ENCODE measurements around the gene SLC16A2. TPM values are rescaled to one million over a fixed set of nuclear protein-coding genes. Genes with fewer than 3 reads are reported as not detected.

The SLC16A2 gene
- total and polyA plus RNA-seq, 11 donors, result 2.2 to 12.1 (median 7.2) TPM

- H3K4me1 ChIP-seq, result peaks cover 0 to 14% (median 1%) of the 10 kb centered on the region in 12 donors
- H3K9me3 ChIP-seq, result no peaks in the 10 kb centered on the region
- ATAC-seq (no peak), DNase-seq (no peak)
- peaks cover 0 to 7% (median 0%) of the 10 kb centered on the region in 9 donors for H3K27me3 ChIP-seq
- 19 to 26% (median 24%) methylated on average over 5 of the region's 5 CpGs for WGBS, 4 donors
- peak overlapping the region in 11 of 12 donors; percentile 76 to 96 (median 88) for H3K27ac ChIP-seq
- TF ChIP-seq POLR2A (IDR thresholded peaks at IDR 0.05) (no peak), CTCF (IDR thresholded peaks at IDR 0.05) (no peak)
- intact Hi-C loops (cut with DNase I), result loop anchor here in 6 of 10 donors (1.0 to 10.0 kb wide), 5 partner anchors 110 to 243 kb away; partner anchors contain the start of gene SLC16A2 (in 3 of the 6)
- H3K4me3 ChIP-seq, result peak overlapping the region in 8 of 12 donors; percentile 52 to 72 (median 56)
- peaks cover 0 to 4% (median 0%) of the 10 kb centered on the region in 9 donors for H3K36me3 ChIP-seq
These were observed 113.8 kb downstream of the SLC16A2 start for GRCh38 chrX:74535086-74535407.

GRCh38 chrX:74535408-74536151, 114.3 kb downstream of the SLC16A2 start:
- H3K27ac ChIP-seq, result peak overlapping the region; percentile 76 to 96 (median 88)
- ATAC-seq (peak; percentile 84 to 90 (median 86)), DNase-seq (peak; percentile 75 to 87 (median 86))
- no peaks in the 10 kb centered on the region for H3K9me3 ChIP-seq
- H3K36me3 ChIP-seq, result peaks cover 0 to 4% (median 0%) of the 10 kb centered on the region in 9 donors
- WGBS, 4 donors, result 1 to 26% (median 12%) methylated on average over 29 to 37 of the region's 37 CpGs
- intact Hi-C loops (cut with DNase I), result loop anchor here in 6 of 10 donors (1.0 to 10.0 kb wide), 8 partner anchors 111 to 243 kb away; partner anchors contain the start of gene SLC16A2 (in 5 of the 6)
- peak overlapping the region; percentile 15 to 72 (median 54) for H3K4me3 ChIP-seq
- TF ChIP-seq CTCF (IDR thresholded peaks at IDR 0.05) (peak in 10 of 12 donors; percentile 17 to 52 (median 36)), POLR2A (IDR thresholded peaks at IDR 0.05) (no peak)
- peaks cover 0 to 7% (median 0%) of the 10 kb centered on the region in 9 donors for H3K27me3 ChIP-seq
- peaks cover 0 to 14% (median 1%) of the 10 kb centered on the region in 12 donors for H3K4me1 ChIP-seq

GRCh38 chrX:74536152-74536831, 115.0 kb downstream of the SLC16A2 start:
- Histone ChIP-seq H3K36me3 (peaks cover 0 to 4% (median 0%) of the 10 kb centered on the region in 9 donors), H3K4me3 (peak overlapping the region; percentile 15 to 72 (median 54)), H3K27me3 (peaks cover 0 to 9% (median 0%) of the 10 kb centered on the region in 9 donors), H3K27ac (peak overlapping the region; percentile 76 to 96 (median 88)), H3K4me1 (peaks cover 0 to 14% (median 1%) of the 10 kb centered on the region in 12 donors), H3K9me3 (no peaks in the 10 kb centered on the region)
- DNase-seq (peak; percentile 87 to 93 (median 91)), ATAC-seq (peak; percentile 73 to 93 (median 90))
- TF ChIP-seq CTCF (IDR thresholded peaks at IDR 0.05) (peak; percentile 1 to 53 (median 30)), POLR2A (IDR thresholded peaks at IDR 0.05) (peak in 1 of 2 donors; percentile 41)
- 1 to 42% (median 20%) methylated on average over 23 to 48 of the region's 48 CpGs for WGBS, 4 donors
- intact Hi-C loops (cut with DNase I), result loop anchor here in 6 of 10 donors (1.0 to 10.0 kb wide), 7 partner anchors 111 to 244 kb away; partner anchors contain the start of gene SLC16A2 (in 5 of the 6)
